Neural progenitor cell (in vitro differentiated cells): Measurements from ENCODE around the gene DGCR6.
"Not testable (repeated sequence)": the region's sequence is repeated elsewhere in the genome, so short reads cannot be mapped to it uniquely, and the experiment has no call there.

Source experiments
- EZH2 ChIP-seq: fragments of 200-600 bp; sonication (generic); IDR thresholded peaks from 2 replicates; pipeline ENCODE4 v1.6.1; 2017; ENCODE audit warnings: antibody characterized with exemption, mild to moderate bottlenecking, moderate library complexity
- EZH2phosphoT487 ChIP-seq: fragments of 200-600 bp; sonication (generic); IDR thresholded peaks from 2 replicates; pipeline ENCODE4 v1.6.1; 2017; ENCODE audit warnings: antibody characterized with exemption
- TF ChIP-seq, protein P1 (sequence below): fragments of 200-600 bp; sonication (generic); IDR thresholded peaks from 2 replicates; pipeline ENCODE4 v1.5.1; 2017; ENCODE audit warnings: antibody characterized with exemption, mild to moderate bottlenecking

DNA sequence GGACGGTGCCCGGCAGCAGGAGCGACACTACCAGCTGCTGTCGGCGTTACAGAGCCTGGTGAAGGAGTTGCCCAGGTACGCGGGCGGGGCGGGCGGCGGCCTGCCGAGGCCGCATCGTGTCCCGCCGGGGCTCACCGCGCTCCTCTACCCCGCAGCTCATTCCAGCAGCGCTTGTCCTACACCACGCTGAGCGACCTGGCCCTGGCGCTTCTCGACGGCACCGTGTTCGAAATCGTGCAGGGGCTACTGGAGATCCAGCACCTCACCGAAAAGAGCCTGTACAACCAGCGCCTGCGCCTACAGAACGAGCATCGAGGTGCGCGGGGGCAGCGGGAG, 258 bp downstream of the DGCR6 start:
- TF ChIP-seq, protein P1, sequence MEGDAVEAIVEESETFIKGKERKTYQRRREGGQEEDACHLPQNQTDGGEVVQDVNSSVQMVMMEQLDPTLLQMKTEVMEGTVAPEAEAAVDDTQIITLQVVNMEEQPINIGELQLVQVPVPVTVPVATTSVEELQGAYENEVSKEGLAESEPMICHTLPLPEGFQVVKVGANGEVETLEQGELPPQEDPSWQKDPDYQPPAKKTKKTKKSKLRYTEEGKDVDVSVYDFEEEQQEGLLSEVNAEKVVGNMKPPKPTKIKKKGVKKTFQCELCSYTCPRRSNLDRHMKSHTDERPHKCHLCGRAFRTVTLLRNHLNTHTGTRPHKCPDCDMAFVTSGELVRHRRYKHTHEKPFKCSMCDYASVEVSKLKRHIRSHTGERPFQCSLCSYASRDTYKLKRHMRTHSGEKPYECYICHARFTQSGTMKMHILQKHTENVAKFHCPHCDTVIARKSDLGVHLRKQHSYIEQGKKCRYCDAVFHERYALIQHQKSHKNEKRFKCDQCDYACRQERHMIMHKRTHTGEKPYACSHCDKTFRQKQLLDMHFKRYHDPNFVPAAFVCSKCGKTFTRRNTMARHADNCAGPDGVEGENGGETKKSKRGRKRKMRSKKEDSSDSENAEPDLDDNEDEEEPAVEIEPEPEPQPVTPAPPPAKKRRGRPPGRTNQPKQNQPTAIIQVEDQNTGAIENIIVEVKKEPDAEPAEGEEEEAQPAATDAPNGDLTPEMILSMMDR = not testable (repeated sequence)
- TF ChIP-seq EZH2, EZH2phosphoT487: not testable (repeated sequence)
